Thyroid gland (tissue), 4 donors: ENCODE data around the gene RAB28.

ENCODE experiments used
- CTCF ChIP-seq, 6 experiments: fragments of 200-600 bp in 3 of 6; fragments of 450-650 bp in 3 of 6; sonication (generic) in 3 of 6; IDR thresholded peaks; one replicate each; pipeline ENCODE4 v1.5.1; 2016 to 2019; ENCODE audit warnings: antibody characterized with exemption in 6 of 6, mild to moderate bottlenecking in 2 of 6, inconsistent platforms in 1 of 6, moderate library complexity in 1 of 6
- POLR2A ChIP-seq, 2 donors: fragments of 450-650 bp; IDR thresholded peaks; one replicate each; pipeline ENCODE4 v1.6.1; 2017; ENCODE audit warnings: antibody characterized with exemption in 2 of 2, mild to moderate bottlenecking in 2 of 2, moderate library complexity in 1 of 2

GRCh38 chr4:13340672-13341071 is 143.5 kb downstream of the RAB28 start:
- TF ChIP-seq CTCF (IDR thresholded peaks at IDR 0.05) = no peak
- TF ChIP-seq POLR2A (IDR thresholded peaks at IDR 0.05) = no peak
